A673 (cell line): Measurements from ENCODE around the gene PLCD3. TPM values are rescaled to one million over a fixed set of nuclear protein-coding genes. Genes with fewer than 3 reads are reported as not detected.

ENCODE experiments used
- BruUV-seq: library from RNA; stranded (reverse); fragments of 400-500 nt; replicated peaks from 2 replicates; lab custom pipeline; 2021; lab: Mats Ljungman, UMichigan
- CTCF ChIA-PET: fragments of 300-600 bp; sonication (Branson Sonifier 250); formaldehyde crosslinking; loops from one replicate; lab custom pipeline; 2022; ENCODE audit warnings: antibody characterized with exemption; lab: Charles Lee
- POLR2A ChIA-PET: fragments of 300-600 bp; sonication (Branson Sonifier 250); formaldehyde crosslinking; loops from one replicate; lab custom pipeline; 2022; ENCODE audit warnings: antibody characterized with exemption; ENCODE audit not compliant: low non-redundant PET; lab: Charles Lee
- DNase-seq: peaks from one replicate; pipeline ENCODE4 v3.0.0-alpha.2; 2015; ENCODE audit warnings: low spot score
- H3K27ac ChIP-seq: fragments of 200-600 bp; sonication (generic); 2 replicates; pipeline ENCODE4 v1.5.1; 2016; ENCODE audit warnings: mixed run types, low read depth, mild to moderate bottlenecking, mixed read lengths, antibody characterized with exemption, low read length; ENCODE audit not compliant: poor library complexity, severe bottlenecking
- H3K27me3 ChIP-seq: fragments of 200-600 bp; sonication (generic); replicated peaks from 2 replicates; pipeline ENCODE4 v1.6.1; 2017; ENCODE audit warnings: mixed run types, low read depth, mild to moderate bottlenecking, mixed read lengths, antibody characterized with exemption, low read length; ENCODE audit not compliant: insufficient read depth, poor library complexity
- H3K36me3 ChIP-seq: fragments of 200-600 bp; sonication (generic); 2 replicates; pipeline ENCODE4 v1.6.1; 2016; ENCODE audit warnings: mixed run types, mild to moderate bottlenecking, mixed read lengths, antibody characterized with exemption, low read length; ENCODE audit not compliant: insufficient read depth, poor library complexity, severe bottlenecking
- H3K4me1 ChIP-seq: fragments of 200-600 bp; sonication (generic); 2 replicates; pipeline ENCODE4 v1.6.1; 2017; ENCODE audit warnings: mixed run types, mild to moderate bottlenecking, mixed read lengths, antibody characterized with exemption, low read length; ENCODE audit not compliant: insufficient read depth, poor library complexity, severe bottlenecking
- H3K4me3 ChIP-seq: fragments of 200-600 bp; sonication (generic); 2 replicates; pipeline ENCODE4 v1.5.1; 2016; ENCODE audit warnings: low read depth, mixed run types, mild to moderate bottlenecking, mixed read lengths, low read length; ENCODE audit not compliant: poor library complexity, severe bottlenecking
- H3K9me3 ChIP-seq: fragments of 200-600 bp; sonication (generic); 2 replicates; pipeline ENCODE4 v1.6.1; 2016; ENCODE audit warnings: mixed run types, low read depth, mild to moderate bottlenecking, mixed read lengths, antibody characterized with exemption, low read length; ENCODE audit not compliant: poor library complexity, severe bottlenecking
- EZH2 ChIP-seq: fragments of 200-600 bp; sonication (generic); IDR thresholded peaks from 2 replicates; pipeline ENCODE4 v1.6.1; 2017; ENCODE audit warnings: borderline replicate concordance, low read depth, mild to moderate bottlenecking, mixed read lengths, antibody characterized with exemption, low read length; ENCODE audit not compliant: poor library complexity, severe bottlenecking
- intact Hi-C: fragments of 100-400 bp; cut with micrococcal nuclease; formaldehyde crosslinking; loops from one replicate; pipeline ENCODE4 v1.10.0; 2022; ENCODE audit not compliant: unreplicated experiment
- total RNA-seq: library from RNA; stranded (reverse); gene quantifications from 2 replicates; pipeline ENCODE4 v1.2.3, GENCODE V29; 2021
- TF ChIP-seq, protein P1 (sequence below): fragments of 300-800, 200-600 bp; sonication (generic); conservative IDR thresholded peaks from 2 replicates; pipeline ENCODE4 v1.5.1; 2017; ENCODE audit warnings: low read depth, mild to moderate bottlenecking, antibody characterized with exemption, low read length, moderate library complexity, mixed read lengths

The PLCD3 gene
- total RNA-seq, 1 experiment from 2014 or later, result 12.0 TPM

DNA sequence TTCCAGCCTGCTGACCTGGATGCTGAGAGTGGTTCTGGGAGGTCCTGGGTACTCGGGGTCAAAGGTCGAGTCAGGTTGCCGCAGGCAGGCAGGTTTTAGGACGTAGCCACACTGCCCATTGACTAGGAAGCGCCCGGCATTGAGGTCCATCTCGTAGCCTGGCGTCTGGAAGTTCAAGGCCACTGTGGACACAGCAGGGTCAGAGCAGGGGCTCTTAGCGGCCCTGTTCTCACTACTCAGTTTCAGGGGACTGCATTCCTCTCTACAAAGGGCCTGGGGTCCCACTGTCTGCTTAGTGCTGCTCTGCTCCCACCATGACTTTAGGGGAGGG is 18.9 kb downstream of the PLCD3 start:
- H3K9me3 ChIP-seq, result no peaks in the 10 kb centered on the region
- H3K27me3 ChIP-seq, result no peaks in the 10 kb centered on the region
- ChIA-PET POLR2A (no interaction called here), CTCF (no interaction called here)
- intact Hi-C loops, result no loop called here
- H3K36me3 ChIP-seq, result no peaks in the 10 kb centered on the region
- no peak overlapping the region for H3K27ac ChIP-seq
- no peak overlapping the region for H3K4me3 ChIP-seq
- BruUV-seq, result no TSS peak
- DNase-seq, result no peak
- no peak for TF ChIP-seq EZH2
- TF ChIP-seq, protein P1, sequence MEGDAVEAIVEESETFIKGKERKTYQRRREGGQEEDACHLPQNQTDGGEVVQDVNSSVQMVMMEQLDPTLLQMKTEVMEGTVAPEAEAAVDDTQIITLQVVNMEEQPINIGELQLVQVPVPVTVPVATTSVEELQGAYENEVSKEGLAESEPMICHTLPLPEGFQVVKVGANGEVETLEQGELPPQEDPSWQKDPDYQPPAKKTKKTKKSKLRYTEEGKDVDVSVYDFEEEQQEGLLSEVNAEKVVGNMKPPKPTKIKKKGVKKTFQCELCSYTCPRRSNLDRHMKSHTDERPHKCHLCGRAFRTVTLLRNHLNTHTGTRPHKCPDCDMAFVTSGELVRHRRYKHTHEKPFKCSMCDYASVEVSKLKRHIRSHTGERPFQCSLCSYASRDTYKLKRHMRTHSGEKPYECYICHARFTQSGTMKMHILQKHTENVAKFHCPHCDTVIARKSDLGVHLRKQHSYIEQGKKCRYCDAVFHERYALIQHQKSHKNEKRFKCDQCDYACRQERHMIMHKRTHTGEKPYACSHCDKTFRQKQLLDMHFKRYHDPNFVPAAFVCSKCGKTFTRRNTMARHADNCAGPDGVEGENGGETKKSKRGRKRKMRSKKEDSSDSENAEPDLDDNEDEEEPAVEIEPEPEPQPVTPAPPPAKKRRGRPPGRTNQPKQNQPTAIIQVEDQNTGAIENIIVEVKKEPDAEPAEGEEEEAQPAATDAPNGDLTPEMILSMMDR, result no peak
- no peaks in the 10 kb centered on the region for H3K4me1 ChIP-seq

DNA sequence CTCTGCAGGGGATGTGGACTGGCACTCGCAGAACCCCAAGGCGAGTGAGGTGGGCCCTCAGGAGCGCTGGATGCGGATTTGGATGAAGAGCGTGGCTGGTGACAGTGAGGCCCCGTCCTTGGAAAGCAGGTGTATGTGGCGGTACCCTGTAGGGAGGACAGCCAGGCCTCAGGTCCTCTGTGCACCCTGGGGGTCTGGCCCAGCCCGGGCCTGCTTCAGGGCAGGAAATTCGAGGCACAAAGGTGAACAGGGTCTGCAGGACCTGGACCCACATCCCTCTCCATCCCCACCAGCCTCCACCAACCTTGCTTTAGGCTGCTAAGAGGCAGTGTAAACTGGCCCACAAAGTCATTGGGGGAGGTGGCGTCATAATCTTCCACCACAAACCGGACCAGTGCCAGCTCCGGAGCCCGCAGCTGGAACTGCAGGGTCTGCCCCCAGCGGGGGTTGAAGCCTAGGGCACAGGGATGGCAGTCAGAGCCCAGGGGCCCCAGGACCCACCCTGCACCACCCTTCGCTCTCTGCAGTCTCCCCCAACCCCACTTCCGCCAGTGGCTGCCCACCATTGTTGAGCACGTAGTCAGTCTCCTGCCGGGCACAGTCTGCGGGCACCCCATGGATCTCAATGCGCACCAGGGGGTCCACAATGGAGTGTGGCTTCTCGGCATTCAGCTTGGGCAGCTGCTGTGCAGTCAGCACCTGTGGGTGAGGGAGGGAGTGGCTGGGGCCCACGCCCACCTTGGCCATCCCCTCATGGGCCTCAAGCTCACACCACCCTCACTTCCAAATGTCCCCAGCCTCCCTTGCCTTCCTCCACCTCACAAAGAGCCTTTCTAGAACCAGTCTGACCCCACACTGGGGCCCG is 19.5 kb downstream of the PLCD3 start:
- CTCF ChIA-PET, result no interaction called here
- no peaks in the 10 kb centered on the region for H3K36me3 ChIP-seq
- no peak overlapping the region for H3K27ac ChIP-seq
- H3K4me3 ChIP-seq, result no peak overlapping the region
- intact Hi-C loops, result no loop called here
- H3K27me3 ChIP-seq, result no peaks in the 10 kb centered on the region
- DNase-seq, result no peak
- BruUV-seq, result no TSS peak
- POLR2A ChIA-PET, result no interaction called here
- TF ChIP-seq, protein P1, result no peak
- TF ChIP-seq EZH2, result no peak
- H3K9me3 ChIP-seq, result no peaks in the 10 kb centered on the region
- H3K4me1 ChIP-seq, result no peaks in the 10 kb centered on the region

DNA sequence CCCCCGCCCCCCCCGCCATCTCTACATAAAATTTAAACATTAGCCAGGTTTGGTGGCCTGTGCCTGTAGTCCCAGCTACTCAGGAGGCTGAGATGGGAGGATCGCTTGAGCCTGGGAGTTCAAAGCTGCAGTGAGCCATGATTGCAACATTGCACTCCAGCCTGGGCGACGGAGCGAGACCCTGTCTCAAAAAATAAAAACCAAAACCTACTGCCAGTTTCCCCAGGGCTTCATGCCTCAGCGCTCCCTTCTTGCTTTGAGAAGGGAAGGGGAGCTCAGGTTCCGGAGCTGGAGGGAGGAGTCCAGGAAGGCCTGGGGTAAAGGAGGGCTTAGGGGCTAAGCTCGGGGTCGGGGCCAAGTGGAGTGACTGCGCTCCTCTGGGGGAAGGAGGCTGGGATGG is 20.5 kb downstream of the PLCD3 start:
- ChIA-PET CTCF (interaction anchor here (0.6 kb wide), 1 partner anchor 201 kb away, joined by 11 read pairs; no protein-coding TSS in a partner anchor), POLR2A (no interaction called here)
- Histone ChIP-seq H3K4me3 (no peak overlapping the region), H3K4me1 (no peaks in the 10 kb centered on the region), H3K36me3 (no peaks in the 10 kb centered on the region), H3K27ac (no peak overlapping the region), H3K9me3 (no peaks in the 10 kb centered on the region), H3K27me3 (no peaks in the 10 kb centered on the region)
- no peak for DNase-seq
- intact Hi-C loops, result no loop called here
- TF ChIP-seq, protein P1, result no peak
- TF ChIP-seq EZH2, result no peak
- BruUV-seq, result no TSS peak
